Retinal pigment epithelial cell (primary cell): ENCODE measurements around the gene TUBB.

Experiments used
- DNase-seq: peaks from one replicate; pipeline ENCODE4 v3.0.0-alpha.2; 2010; ENCODE audit warnings: low read depth
- H3K4me3 ChIP-seq: 2 replicates; pipeline ENCODE4 v1.5.1; 2011; ENCODE audit warnings: mild to moderate bottlenecking, low read length, control low read depth, moderate library complexity
- CTCF ChIP-seq: conservative IDR thresholded peaks from 2 replicates; pipeline ENCODE4 v1.5.1; 2011; ENCODE audit warnings: low read depth, low read length, control low read depth, inconsistent platforms

Gene TUBB

GRCh38 chr6:30705620-30706019, 14.5 kb upstream of the TUBB start:
- no peak overlapping the region for H3K4me3 ChIP-seq
- DNase-seq = no peak
- TF ChIP-seq CTCF = no peak

GRCh38 chr6:30707281-30707850, 12.8 kb upstream of the TUBB start:
- no peak for TF ChIP-seq CTCF
- DNase-seq = no peak
- H3K4me3 ChIP-seq = no peak overlapping the region

GRCh38 chr6:30709101-30709868, 10.9 kb upstream of the TUBB start:
- no peak for DNase-seq
- H3K4me3 ChIP-seq = no peak overlapping the region
- TF ChIP-seq CTCF = no peak

- H3K4me3 ChIP-seq = no peak overlapping the region
- no peak for TF ChIP-seq CTCF
- no peak for DNase-seq
Observed at GRCh38 chr6:30711758-30712380, 8.3 kb upstream of the TUBB start.

GRCh38 chr6:30712441-30712945, 7.7 kb upstream of the TUBB start:
- DNase-seq = no peak
- no peak for TF ChIP-seq CTCF
- no peak overlapping the region for H3K4me3 ChIP-seq

GRCh38 chr6:30714263-30714662, 5.9 kb upstream of the TUBB start:
- no peak overlapping the region for H3K4me3 ChIP-seq
- DNase-seq = no peak
- no peak for TF ChIP-seq CTCF

GRCh38 chr6:30716879-30717128, 3.3 kb upstream of the TUBB start:
- DNase-seq = no peak
- peak overlapping the region; percentile 81 for H3K4me3 ChIP-seq
- TF ChIP-seq CTCF = no peak
